Transverse colon (tissue), 4 donors: ENCODE results near the gene FAR2.

Experiments
- EP300 ChIP-seq: sonication (generic); formaldehyde crosslinking; IDR thresholded peaks from one replicate; pipeline ENCODE4 v1.6.1; 2017; ENCODE audit warnings: antibody characterized with exemption, low read depth
- POLR2A ChIP-seq: fragments of 450-650 bp; IDR thresholded peaks from one replicate; pipeline ENCODE4 v1.6.1; 2016; ENCODE audit warnings: antibody characterized with exemption, mild to moderate bottlenecking, moderate library complexity
- POLR2AphosphoS5 ChIP-seq, 3 donors: sonication (generic); formaldehyde crosslinking; IDR thresholded peaks; one replicate each; pipeline ENCODE4 v1.6.1; 2016; ENCODE audit warnings: antibody characterized with exemption in 3 of 3
- TF ChIP-seq, protein P1 (sequence below), 5 experiments: fragments of 200-600 bp in 3 of 5; fragments of 450-650 bp in 2 of 5; sonication (generic) in 3 of 5; IDR thresholded peaks; 1 replicate in 2 of 5; 2 replicates in 3 of 5; pipeline ENCODE4 v1.5.1; 2016 to 2017; ENCODE audit warnings: antibody characterized with exemption in 5 of 5, inconsistent platforms in 3 of 5, mild to moderate bottlenecking in 2 of 5, moderate library complexity in 1 of 5

GRCh38 chr12:29334937-29335336 lies 185.9 kb downstream of the FAR2 start:
- no peak for TF ChIP-seq POLR2AphosphoS5 (IDR thresholded peaks at IDR 0.05)
- TF ChIP-seq, protein P1, sequence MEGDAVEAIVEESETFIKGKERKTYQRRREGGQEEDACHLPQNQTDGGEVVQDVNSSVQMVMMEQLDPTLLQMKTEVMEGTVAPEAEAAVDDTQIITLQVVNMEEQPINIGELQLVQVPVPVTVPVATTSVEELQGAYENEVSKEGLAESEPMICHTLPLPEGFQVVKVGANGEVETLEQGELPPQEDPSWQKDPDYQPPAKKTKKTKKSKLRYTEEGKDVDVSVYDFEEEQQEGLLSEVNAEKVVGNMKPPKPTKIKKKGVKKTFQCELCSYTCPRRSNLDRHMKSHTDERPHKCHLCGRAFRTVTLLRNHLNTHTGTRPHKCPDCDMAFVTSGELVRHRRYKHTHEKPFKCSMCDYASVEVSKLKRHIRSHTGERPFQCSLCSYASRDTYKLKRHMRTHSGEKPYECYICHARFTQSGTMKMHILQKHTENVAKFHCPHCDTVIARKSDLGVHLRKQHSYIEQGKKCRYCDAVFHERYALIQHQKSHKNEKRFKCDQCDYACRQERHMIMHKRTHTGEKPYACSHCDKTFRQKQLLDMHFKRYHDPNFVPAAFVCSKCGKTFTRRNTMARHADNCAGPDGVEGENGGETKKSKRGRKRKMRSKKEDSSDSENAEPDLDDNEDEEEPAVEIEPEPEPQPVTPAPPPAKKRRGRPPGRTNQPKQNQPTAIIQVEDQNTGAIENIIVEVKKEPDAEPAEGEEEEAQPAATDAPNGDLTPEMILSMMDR (IDR thresholded peaks at IDR 0.05), result no peak
- no peak for TF ChIP-seq EP300
- no peak for TF ChIP-seq POLR2A
